ENCODE data around the gene FCHO2.

DNA sequence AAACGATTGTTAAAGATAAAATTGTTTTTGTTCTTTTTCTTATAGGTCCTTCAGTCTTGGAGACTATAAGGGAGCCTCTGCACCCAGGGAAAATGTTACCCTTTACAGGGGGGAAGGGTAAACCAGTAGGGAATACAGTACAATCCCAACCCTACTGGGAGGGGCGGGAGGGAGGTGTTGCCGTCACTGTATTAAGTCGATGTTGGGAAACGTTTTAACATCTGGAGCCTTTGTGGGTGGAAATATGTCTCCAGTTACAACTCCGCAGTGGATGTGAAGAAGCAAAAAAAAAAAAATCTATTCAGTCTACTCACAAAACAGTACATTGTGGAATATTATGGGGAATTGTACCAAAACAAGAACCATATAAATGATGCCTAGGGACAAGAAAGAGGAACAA is 47.2 kb upstream of the FCHO2 start:
- TF ChIP-seq YY1 (IDR thresholded peaks at IDR 0.05; ENCODE audit: low read depth, low read length): no peak
- TF ChIP-seq, protein P1, sequence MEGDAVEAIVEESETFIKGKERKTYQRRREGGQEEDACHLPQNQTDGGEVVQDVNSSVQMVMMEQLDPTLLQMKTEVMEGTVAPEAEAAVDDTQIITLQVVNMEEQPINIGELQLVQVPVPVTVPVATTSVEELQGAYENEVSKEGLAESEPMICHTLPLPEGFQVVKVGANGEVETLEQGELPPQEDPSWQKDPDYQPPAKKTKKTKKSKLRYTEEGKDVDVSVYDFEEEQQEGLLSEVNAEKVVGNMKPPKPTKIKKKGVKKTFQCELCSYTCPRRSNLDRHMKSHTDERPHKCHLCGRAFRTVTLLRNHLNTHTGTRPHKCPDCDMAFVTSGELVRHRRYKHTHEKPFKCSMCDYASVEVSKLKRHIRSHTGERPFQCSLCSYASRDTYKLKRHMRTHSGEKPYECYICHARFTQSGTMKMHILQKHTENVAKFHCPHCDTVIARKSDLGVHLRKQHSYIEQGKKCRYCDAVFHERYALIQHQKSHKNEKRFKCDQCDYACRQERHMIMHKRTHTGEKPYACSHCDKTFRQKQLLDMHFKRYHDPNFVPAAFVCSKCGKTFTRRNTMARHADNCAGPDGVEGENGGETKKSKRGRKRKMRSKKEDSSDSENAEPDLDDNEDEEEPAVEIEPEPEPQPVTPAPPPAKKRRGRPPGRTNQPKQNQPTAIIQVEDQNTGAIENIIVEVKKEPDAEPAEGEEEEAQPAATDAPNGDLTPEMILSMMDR (IDR thresholded peaks at IDR 0.05; ENCODE audit: control extremely low read depth in 1 of 3, insufficient read depth in 1 of 3, low read depth in 1 of 3, low read length in 3 of 3): no peak
- TF ChIP-seq KDM1A (IDR thresholded peaks at IDR 0.05; ENCODE audit: borderline replicate concordance, low read length): no peak
- TF ChIP-seq POLR2AphosphoS5 (IDR thresholded peaks at IDR 0.05; ENCODE audit: low read depth, low read length): no peak
- TF ChIP-seq, protein P2, sequence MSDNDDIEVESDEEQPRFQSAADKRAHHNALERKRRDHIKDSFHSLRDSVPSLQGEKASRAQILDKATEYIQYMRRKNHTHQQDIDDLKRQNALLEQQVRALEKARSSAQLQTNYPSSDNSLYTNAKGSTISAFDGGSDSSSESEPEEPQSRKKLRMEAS (IDR thresholded peaks at IDR 0.05): no peak
